Measurements from ENCODE around the gene C1orf226. TPM values are rescaled to one million over a fixed set of nuclear protein-coding genes. Genes with fewer than 3 reads are reported as not detected.

Gene C1orf226
- polyA plus RNA-seq, 1 donor (not counting 4 experiments of a cell fraction or from before 2014, with no cell fraction given): 0.12 TPM

DNA sequence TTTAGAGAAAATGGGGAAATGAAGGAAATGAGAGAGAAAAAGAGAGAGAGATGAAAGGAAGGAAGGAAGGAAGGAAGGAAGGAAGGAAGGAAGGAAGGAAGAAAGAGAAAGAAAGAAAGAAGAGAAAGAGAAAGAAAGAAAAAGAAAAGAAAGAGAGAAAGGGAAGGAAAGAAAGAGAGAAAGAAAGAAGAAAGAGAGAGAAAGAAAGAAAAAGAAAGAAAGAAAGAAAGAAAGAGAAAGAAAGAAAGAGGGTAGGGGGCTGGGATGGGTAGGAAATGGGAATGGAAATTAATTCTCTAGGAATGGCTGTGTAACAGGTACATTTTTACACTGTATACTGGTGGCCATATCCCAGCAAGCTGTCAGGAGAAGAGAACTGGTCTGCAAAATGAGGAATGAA is 34.7 kb downstream of the C1orf226 start:
- TF ChIP-seq, protein P1, sequence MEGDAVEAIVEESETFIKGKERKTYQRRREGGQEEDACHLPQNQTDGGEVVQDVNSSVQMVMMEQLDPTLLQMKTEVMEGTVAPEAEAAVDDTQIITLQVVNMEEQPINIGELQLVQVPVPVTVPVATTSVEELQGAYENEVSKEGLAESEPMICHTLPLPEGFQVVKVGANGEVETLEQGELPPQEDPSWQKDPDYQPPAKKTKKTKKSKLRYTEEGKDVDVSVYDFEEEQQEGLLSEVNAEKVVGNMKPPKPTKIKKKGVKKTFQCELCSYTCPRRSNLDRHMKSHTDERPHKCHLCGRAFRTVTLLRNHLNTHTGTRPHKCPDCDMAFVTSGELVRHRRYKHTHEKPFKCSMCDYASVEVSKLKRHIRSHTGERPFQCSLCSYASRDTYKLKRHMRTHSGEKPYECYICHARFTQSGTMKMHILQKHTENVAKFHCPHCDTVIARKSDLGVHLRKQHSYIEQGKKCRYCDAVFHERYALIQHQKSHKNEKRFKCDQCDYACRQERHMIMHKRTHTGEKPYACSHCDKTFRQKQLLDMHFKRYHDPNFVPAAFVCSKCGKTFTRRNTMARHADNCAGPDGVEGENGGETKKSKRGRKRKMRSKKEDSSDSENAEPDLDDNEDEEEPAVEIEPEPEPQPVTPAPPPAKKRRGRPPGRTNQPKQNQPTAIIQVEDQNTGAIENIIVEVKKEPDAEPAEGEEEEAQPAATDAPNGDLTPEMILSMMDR (optimal IDR thresholded peaks at IDR 0.05 in 1 of 3, IDR thresholded peaks at IDR 0.05 in 1 of 3, conservative IDR thresholded peaks at IDR 0.05 in 1 of 3; ENCODE audit: extremely low read depth in 1 of 3, insufficient read depth in 2 of 3, low read length in 3 of 3): no peak
- TF ChIP-seq EZH2 (IDR thresholded peaks at IDR 0.05; ENCODE audit: low read length): no peak
- H3K9ac ChIP-seq (ENCODE audit: control insufficient read depth, extremely low read depth, insufficient read depth, low read length): no peak overlapping the region
- H3K4me1 ChIP-seq (ENCODE audit: control insufficient read depth, extremely low read depth, insufficient read depth, low read length): no peaks in the 10 kb centered on the region
- H3K4me2 ChIP-seq (ENCODE audit: control insufficient read depth, extremely low read depth, insufficient read depth, low read depth, low read length): no peak overlapping the region
- no peaks in the 10 kb centered on the region for H3K27me3 ChIP-seq (ENCODE audit: control insufficient read depth, extremely low read depth, insufficient read depth, low read length)
- no peaks in the 10 kb centered on the region for H4K20me1 ChIP-seq (ENCODE audit: control insufficient read depth, extremely low read depth, insufficient read depth, low read length)
- FAIRE-seq: no peak
- H3K79me2 ChIP-seq (ENCODE audit: control insufficient read depth, insufficient read depth, low read length): no peaks in the 10 kb centered on the region
- no peak for DNase-seq (ENCODE audit: low read depth, low spot score)
- H3K4me3 ChIP-seq (ENCODE audit: control insufficient read depth in 2 of 3, extremely low read depth in 1 of 3, insufficient read depth in 2 of 3, low read depth in 1 of 3, low read length in 3 of 3): no peak overlapping the region
- H3K9me3 ChIP-seq (ENCODE audit: control insufficient read depth, low read depth, low read length): no peaks in the 10 kb centered on the region
- no peaks in the 10 kb centered on the region for H3K9me1 ChIP-seq (ENCODE audit: control insufficient read depth, extremely low read depth, insufficient read depth, low read length)
- dilution Hi-C loops (cut with MboI; ENCODE audit: extremely low pct_ligation_motif_present, low sequenced_read_pairs): no loop called here
- H3K27ac ChIP-seq (ENCODE audit: control insufficient read depth, insufficient read depth, low read length): no peak overlapping the region
- H2AFZ ChIP-seq (ENCODE audit: control insufficient read depth, low read length): no peak overlapping the region
- no peaks in the 10 kb centered on the region for H3K36me3 ChIP-seq (ENCODE audit: control insufficient read depth in 2 of 2, extremely low read depth in 1 of 2, insufficient read depth in 2 of 2, low read length in 2 of 2)

DNA sequence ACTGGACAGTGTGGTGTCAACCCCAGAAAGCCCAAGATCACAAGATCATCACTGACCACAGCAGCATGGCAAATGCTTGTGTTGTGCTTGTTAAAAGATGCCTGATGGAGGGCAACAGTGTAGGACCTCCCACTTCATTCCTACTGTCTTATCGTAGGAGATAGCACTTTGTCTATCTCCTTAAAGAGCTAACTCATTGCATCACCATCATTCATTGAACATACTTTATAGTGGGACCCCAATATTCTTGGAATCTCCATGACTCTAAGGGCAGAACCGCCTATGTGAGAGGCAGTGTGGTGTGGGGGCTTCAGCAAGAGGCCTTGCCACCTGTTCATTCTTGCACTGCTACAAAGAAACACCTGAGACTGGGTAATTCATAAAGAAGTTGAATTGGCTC is 35.4 kb downstream of the C1orf226 start:
- DNase-seq (ENCODE audit: low read depth, low spot score) (no peak), FAIRE-seq (no peak)
- H3K36me3 ChIP-seq (ENCODE audit: control insufficient read depth in 2 of 2, extremely low read depth in 1 of 2, insufficient read depth in 2 of 2, low read length in 2 of 2): no peaks in the 10 kb centered on the region
- no peaks in the 10 kb centered on the region for H3K9me1 ChIP-seq (ENCODE audit: control insufficient read depth, extremely low read depth, insufficient read depth, low read length)
- no peaks in the 10 kb centered on the region for H3K4me1 ChIP-seq (ENCODE audit: control insufficient read depth, extremely low read depth, insufficient read depth, low read length)
- H3K9ac ChIP-seq (ENCODE audit: control insufficient read depth, extremely low read depth, insufficient read depth, low read length): no peak overlapping the region
- H2AFZ ChIP-seq (ENCODE audit: control insufficient read depth, low read length): no peak overlapping the region
- no peaks in the 10 kb centered on the region for H4K20me1 ChIP-seq (ENCODE audit: control insufficient read depth, extremely low read depth, insufficient read depth, low read length)
- dilution Hi-C loops (cut with MboI; ENCODE audit: extremely low pct_ligation_motif_present, low sequenced_read_pairs): no loop called here
- H3K27ac ChIP-seq (ENCODE audit: control insufficient read depth, insufficient read depth, low read length): no peak overlapping the region
- H3K79me2 ChIP-seq (ENCODE audit: control insufficient read depth, insufficient read depth, low read length): no peaks in the 10 kb centered on the region
- H3K9me3 ChIP-seq (ENCODE audit: control insufficient read depth, low read depth, low read length): no peaks in the 10 kb centered on the region
- H3K4me2 ChIP-seq (ENCODE audit: control insufficient read depth, extremely low read depth, insufficient read depth, low read depth, low read length): no peak overlapping the region
- H3K27me3 ChIP-seq (ENCODE audit: control insufficient read depth, extremely low read depth, insufficient read depth, low read length): no peaks in the 10 kb centered on the region
- H3K4me3 ChIP-seq (ENCODE audit: control insufficient read depth in 2 of 3, extremely low read depth in 1 of 3, insufficient read depth in 2 of 3, low read depth in 1 of 3, low read length in 3 of 3): no peak overlapping the region
- TF ChIP-seq, protein P1 (optimal IDR thresholded peaks at IDR 0.05 in 1 of 3, IDR thresholded peaks at IDR 0.05 in 1 of 3, conservative IDR thresholded peaks at IDR 0.05 in 1 of 3; ENCODE audit: extremely low read depth in 1 of 3, insufficient read depth in 2 of 3, low read length in 3 of 3): no peak
- TF ChIP-seq EZH2 (IDR thresholded peaks at IDR 0.05; ENCODE audit: low read length): no peak
